OCI-LY3 (cell line): ENCODE data around the gene BAIAP2.

ENCODE experiments used
- EZH2phosphoT487 ChIP-seq: fragments of 200-600 bp; shearing (Covaris generic); IDR thresholded peaks from 2 replicates; pipeline ENCODE4 v1.6.1; 2018; ENCODE audit warnings: antibody characterized with exemption, mixed run types, low read depth
- TF ChIP-seq, protein P1 (sequence below): fragments of 200-600, 300-600 bp; sonication (generic); IDR thresholded peaks from 2 replicates; pipeline ENCODE4 v1.5.1; 2014; ENCODE audit warnings: antibody characterized with exemption, low read length, low read depth

DNA sequence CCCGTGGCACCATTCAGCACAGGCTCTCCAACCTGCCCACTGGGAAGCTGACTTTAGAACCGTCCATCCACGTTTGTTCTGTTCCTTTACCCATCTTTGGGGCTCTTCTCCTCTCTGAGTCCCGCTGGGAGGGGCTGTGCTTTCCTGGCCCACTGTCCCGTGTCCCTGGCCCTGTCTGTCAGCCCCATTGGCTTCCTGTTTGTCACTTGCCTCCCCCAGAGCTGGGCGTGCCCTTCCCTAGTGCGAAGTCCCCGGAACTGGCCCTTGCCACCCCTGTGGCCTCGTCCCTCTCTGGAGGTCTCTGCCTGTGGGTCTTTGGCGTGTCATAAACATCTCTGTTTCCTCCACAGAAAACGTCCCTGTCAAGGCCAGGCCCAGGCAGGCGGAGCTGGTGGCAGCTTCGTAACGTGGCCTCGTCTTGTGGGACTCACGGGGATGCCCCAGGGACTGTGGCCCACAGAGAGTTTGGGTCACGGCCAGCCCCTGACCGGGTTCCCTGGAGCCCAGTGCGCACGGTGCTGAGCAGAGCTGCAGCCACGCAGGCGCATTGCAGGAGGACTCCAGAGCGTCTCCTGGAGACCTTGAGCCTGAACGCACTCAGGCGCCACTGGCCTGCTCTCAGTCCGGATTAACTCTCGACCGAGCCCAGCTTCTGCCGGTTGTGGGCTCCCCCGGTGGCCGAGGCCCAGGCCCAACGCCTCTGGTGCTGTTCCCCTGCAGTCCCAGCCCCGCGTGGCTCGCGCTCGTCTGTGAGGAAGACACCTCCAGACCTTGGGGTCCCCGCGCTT is 36.0 kb upstream of the BAIAP2 start:
- TF ChIP-seq, protein P1, sequence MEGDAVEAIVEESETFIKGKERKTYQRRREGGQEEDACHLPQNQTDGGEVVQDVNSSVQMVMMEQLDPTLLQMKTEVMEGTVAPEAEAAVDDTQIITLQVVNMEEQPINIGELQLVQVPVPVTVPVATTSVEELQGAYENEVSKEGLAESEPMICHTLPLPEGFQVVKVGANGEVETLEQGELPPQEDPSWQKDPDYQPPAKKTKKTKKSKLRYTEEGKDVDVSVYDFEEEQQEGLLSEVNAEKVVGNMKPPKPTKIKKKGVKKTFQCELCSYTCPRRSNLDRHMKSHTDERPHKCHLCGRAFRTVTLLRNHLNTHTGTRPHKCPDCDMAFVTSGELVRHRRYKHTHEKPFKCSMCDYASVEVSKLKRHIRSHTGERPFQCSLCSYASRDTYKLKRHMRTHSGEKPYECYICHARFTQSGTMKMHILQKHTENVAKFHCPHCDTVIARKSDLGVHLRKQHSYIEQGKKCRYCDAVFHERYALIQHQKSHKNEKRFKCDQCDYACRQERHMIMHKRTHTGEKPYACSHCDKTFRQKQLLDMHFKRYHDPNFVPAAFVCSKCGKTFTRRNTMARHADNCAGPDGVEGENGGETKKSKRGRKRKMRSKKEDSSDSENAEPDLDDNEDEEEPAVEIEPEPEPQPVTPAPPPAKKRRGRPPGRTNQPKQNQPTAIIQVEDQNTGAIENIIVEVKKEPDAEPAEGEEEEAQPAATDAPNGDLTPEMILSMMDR: no peak
- TF ChIP-seq EZH2phosphoT487: no peak
